Stimulated activated CD8-positive, alpha-beta memory T cell treated with anti-CD3 and anti-CD28 coated beads, Interleukin-15, amount 100 ng/mL, for 1 hour (primary cell): ENCODE measurements around the gene OR8D2.

Experiments
- DNase-seq: peaks from one replicate; pipeline ENCODE4 v3.0.0-alpha.2; 2020; ENCODE audit warnings: low read depth

Gene OR8D2, protein sequence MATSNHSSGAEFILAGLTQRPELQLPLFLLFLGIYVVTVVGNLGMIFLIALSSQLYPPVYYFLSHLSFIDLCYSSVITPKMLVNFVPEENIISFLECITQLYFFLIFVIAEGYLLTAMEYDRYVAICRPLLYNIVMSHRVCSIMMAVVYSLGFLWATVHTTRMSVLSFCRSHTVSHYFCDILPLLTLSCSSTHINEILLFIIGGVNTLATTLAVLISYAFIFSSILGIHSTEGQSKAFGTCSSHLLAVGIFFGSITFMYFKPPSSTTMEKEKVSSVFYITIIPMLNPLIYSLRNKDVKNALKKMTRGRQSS

DNA sequence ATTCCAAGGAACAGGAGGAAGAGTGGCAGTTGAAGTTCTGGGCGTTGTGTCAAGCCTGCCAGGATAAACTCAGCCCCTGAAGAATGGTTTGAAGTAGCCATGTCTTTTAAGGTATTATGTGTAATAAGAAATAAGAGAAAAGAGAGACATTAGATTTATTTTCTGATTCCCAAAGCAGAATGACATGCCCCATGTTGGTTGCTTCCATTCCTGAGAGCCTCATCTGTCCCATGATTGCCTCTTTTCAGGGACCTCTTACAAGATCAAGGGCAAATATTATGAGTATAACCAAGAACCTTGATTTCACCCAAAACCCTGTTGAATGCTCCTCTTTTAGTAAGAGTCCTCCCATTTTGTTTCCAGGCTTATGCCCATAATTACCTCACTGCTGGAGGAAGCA is at the start of gene OR8D2:
TSS of gene OR8D2 (minus strand) at position 101 of the 400 bp plus-strand sequence. CDS start at position 101, 0 bp downstream.
- DNase-seq = no peak

DNA sequence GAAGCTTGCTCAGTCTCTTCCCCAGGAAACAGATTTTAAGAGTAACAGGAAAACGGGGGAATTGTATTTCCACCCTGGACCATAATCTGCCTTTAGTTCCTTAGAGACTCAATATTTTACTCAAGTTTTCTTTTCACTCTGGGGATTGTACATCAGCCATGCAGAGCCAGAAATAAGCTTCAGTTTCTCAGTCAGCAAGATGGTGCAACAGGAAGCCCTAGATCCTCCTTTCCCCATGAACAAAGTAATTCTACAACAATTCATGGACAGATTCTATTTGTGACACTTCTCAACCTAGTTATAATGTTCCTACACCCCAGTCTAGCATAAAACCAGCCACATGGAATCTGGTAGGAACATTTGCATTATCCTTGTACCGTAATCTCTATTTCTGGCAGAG is 39.6 kb upstream of the OR8D2 start:
- no peak for DNase-seq

DNA sequence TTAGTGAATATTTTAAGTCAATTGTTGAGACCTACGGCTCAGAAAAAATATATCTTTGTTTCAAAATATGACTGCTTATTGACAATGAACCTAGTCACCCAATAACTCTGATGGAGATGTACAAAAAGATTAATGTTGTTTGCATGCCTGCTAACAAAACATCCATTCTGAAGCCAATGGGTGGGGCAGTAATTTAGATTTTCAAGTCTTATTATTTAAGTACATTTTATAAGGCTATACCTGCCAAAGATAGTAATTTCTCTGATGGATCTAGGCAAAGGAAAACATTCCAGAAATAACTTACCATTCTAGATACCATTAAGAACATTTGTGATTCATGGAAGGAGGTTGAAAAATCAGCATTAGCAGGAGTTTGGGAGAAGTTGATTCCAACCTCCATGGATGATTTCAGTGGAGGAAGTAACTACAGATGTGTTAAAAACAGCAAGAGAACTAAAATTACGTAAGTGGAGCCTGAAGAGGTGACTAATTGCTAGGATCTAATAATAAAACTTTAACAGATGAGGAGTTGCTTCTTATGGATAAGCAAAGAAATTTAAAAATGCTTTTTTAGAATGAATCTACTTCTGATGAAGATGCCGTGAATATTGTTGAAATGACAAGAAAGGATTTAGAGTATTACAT is 26.4 kb upstream of the OR8D2 start:
- no peak for DNase-seq

DNA sequence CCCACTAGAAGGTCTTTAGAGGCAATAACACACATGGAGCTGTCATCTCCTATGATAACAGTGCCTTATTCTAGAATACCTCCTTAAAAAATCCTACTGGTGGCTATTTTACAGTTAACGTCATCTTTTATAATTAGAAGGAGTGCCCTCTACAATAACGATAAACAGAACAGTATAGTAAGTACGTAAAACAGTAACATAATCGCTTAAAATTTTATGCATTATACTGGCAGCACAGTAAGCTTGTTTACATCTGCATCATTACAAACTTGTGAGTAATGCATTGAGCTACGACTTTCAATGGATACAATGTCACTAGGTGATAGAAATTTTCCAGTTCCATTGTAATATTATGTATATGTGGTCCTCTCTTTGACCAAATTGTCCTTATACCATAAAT is 24.3 kb upstream of the OR8D2 start:
- no peak for DNase-seq

DNA sequence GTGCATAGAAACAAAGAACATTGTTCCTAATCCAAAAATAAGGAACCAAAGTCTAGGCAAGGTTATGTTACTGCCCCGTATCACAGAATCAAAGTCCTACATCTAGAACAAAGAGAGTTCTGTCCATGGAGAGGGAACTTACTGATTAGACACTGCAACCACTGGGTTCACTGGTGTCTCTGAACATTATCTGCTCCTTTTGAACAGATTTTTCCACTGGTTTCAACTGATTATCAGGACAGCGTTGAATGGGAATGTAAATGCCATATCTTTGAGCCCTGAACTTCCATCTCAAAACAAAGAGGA is 20.1 kb upstream of the OR8D2 start:
- no peak for DNase-seq

DNA sequence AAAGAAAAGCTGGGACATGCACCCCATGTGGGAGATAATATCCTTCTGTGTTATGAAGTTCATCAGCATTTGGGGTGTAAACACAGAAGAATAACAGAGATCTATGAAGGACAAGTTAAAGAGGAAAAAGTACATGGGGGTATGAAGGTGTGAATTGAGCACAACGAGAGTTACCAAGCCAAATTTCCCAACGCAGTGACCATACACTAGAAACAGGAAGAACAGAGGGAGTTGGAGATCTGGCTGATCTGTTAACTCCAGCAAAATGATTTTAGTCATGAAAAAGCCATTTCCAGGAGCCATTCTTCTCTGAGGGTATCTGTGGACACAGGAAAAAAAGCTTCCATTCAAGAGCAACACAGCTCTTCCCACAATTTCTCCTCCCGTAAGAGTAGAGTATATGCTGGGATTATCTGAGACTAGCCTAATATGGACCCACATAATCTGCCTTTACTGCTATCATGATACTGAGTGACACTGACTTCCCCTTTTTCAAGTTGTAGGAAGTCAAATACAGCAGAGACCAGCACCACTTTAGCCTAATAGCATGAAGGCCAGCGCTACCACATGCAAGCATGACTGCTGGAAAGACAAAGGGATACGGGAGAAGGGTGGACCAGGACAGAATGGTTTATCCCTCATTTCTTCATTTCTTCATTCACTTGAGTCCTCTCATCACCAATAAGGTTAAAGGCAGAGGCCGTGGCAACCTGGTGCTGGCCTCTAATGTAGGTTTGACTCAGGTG is 19.6 kb upstream of the OR8D2 start:
- no peak for DNase-seq

DNA sequence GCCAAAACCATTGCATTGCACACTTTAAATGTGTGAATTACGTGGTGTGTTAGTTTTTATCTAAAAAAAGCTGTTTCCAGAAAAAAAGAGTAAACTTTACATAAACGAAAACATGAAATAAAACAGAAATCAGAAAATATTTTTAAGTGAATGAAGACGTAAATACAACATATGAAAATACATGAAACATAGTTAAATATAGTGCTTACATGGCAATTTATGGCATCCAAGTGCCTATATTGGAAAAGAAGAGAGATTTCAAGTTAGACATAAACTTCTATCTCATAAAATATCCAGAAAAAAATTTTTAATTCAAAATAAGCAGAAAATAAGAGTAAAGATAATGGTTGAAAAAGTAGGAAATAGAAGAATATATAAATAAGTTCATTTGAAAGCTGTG is 11.9 kb upstream of the OR8D2 start:
- no peak for DNase-seq

DNA sequence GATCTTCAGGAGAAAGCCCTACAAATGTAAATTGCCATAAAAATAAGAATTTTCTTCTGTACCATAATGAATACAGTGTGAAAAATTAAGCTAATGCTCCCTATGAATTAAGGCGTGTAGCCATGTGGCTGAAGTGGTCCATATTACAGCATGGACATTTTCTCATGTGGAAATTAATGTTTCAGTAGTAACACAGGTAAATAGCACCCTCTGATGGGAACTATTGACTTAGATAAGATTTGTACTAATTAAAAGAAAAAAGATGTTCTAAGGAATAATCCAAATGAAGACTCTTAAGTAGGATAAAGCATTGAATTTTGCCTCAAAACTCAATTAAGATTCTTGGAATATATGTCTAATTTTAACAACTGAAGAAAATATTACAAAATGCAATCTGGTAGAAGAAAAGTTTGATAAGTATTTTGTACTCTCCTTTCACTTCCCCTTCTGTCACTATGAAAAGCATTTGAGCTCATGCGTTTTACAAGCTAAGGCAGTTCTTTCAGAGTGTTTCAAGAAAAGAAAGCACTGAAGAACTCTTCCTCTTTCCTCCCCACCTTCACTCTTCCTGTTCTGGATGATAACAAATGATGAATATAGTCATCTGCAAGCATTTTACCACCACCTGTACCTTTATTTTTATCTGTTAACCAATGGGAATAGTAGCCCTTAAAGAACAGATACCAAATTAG is 9.9 kb upstream of the OR8D2 start:
- DNase-seq = no peak

DNA sequence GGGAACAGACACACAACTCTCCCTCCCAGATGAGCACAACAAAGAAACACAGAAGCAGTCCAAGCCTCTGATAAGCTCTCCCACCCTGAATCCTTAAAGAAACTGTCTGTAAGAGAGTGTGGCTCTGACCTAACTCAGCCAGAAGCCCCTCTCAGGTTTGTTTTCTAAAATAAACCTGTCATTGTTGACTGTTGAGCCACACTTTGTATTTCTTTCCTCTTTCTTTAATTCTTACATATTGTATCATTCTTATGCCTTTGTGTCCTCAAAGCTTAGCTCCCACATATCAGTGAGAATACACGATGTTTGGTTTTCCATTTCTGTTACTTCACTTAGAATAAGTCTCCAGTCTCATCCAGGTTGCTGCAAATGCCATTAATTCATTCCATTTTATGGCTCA is 7.8 kb upstream of the OR8D2 start:
- no peak for DNase-seq

DNA sequence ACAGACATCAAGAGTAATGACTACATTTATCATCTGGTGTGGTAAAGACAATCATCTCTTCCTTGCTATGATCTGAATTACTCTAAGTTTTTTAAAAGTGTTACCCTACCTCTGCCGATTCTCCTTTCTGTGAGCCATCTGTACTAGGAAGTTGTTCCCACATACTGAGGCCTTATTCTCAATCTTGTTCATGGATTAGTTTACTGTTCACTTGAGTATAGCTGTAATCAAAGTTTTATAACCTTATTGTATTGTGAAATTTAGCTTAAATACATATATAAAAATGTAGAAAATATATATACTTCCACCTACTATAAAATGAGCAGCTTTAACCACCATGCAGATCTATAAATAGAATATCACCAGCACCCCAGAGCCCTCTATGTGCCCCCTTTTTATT is 2.4 kb upstream of the OR8D2 start:
- DNase-seq = no peak

DNA sequence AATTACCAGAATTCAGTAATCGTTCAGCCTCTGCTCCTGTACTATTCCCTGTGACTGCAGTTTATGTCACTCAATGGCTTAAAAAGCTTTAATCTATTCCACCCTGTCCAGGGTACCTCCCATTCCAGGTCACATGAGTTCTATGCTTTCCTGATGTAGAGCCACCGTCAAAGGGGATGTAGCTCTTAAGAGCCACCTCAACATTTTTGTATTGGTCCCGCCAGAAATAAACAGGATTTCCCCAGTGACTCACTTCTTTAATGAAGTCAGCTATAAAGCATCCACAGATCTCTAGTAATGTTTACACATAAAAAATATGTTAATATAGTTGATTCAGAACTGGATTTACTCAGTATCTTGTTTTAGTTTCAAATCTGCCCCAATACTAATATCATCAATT is 4.9 kb downstream of the OR8D2 start:
- DNase-seq = no peak

DNA sequence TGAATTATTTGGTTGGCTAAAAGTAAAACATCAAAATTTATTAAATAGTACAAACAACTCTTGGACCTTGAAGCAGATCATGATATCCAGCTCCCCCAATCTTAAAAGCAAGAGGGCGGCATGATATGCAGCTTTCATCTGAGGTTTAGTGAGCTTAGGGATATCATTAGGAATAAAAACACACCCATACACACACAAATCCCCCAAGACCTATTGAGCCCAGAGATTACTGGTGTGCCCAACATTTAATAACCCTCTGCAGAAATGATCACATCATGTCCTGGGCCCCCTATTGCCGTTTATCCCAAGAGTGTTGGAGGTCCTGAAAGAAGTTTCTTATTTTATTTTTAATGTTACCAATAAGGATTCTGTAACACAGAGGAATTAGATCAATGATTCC is 6.1 kb downstream of the OR8D2 start, which contains the start of gene OR8D1:
TSS of gene OR8D1 (minus strand) at position 101 of the 400 bp plus-strand sequence. CDS start 3,183 bp downstream, outside the sequence.
- no peak for DNase-seq

DNA sequence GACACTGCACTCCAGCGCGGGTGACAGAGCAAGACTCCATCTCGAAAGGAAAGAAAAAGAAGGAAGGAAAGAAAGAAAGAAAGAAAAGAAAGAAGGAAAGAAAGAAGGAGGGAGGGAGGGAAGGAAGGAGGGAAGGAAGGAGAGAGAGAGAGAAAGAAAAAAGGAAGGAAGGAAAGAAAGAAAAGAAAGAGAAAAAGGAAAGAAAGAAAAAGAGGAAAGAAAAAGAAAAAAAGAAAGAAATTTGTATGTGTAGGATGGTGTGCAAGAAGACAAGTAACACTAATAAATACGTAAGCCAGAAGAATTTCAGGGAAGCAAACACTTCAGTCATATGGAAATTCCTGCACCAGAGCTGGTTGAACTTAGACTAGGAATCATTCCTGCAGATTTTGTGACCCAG is 6.9 kb downstream of the OR8D2 start:
- DNase-seq = no peak

DNA sequence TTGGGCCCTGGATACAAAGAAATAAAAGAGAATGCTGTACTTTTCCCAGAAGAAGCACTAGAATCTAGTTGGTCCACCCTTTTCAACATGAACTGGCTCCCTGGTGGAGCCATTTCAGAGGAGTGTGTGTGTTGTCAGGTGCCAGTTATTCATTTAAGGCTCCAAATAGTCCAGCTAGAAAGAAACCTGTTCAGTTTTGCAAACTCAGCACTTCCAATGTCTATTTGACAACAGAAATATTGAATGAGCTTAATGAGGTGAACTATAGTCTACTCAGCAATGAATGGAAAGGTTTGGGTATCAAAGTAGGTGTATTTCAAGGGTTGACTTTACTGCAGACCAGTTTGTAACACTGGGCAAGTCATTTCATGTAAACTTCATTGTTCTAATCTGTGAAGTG is 8.3 kb downstream of the OR8D2 start:
- DNase-seq = no peak

DNA sequence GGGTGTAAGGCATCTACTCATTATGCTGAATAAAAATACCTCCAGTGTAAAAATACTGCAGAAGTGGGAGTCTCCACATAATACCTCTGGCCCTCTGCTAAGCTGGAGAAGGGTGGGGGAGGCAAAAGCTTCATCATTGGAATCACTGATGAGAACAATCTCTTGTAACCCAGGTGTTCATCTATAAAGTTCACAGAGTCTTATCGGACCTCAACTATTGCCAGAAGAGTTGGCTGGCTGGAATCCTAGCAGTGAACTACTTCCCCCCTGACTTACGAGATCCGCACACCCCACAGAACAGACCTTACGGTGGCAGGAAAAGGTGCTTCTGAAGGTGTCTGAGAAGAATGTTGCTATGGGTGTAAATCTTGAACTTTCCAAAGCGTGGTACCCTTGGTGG is 8.7 kb downstream of the OR8D2 start:
- DNase-seq = no peak

DNA sequence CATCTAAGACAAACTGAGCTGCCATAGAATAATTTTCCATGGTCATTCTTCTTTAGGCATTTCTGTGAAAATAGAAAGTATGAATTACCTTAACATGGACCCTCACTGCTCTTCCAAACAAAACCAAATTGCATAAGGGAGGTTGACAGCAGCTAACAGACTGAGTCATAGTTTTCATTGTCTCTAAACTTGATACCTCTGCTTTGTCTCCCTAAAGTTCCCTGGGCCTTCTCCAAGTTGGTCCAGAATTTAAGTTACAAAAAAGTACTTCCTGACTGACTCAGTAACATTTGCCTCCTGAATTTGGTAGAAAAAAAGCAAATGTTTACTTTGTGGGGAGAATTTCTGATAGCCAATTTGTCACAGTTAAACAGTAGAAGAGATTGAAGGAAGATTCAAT is 9.3 kb downstream of the OR8D2 start:
- DNase-seq = no peak

DNA sequence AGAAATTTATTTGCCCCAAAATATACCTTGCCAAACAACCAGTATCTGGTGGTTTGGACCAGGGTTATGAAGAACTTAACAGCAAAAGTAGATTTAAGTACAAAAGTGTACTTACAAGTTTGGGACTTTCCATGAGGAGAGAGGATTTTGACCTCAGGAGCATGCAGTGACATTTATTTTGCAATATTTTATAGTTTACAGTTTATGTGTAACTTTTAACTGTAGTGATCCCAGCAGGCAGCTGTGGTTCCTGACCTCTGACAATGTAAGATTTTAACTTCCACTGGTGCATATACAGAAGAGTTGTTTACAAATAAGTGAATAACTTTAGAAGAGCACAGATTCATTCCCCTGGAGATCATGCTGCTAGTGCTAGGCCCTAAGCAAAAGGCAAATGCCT is 12.9 kb downstream of the OR8D2 start:
- DNase-seq = no peak

DNA sequence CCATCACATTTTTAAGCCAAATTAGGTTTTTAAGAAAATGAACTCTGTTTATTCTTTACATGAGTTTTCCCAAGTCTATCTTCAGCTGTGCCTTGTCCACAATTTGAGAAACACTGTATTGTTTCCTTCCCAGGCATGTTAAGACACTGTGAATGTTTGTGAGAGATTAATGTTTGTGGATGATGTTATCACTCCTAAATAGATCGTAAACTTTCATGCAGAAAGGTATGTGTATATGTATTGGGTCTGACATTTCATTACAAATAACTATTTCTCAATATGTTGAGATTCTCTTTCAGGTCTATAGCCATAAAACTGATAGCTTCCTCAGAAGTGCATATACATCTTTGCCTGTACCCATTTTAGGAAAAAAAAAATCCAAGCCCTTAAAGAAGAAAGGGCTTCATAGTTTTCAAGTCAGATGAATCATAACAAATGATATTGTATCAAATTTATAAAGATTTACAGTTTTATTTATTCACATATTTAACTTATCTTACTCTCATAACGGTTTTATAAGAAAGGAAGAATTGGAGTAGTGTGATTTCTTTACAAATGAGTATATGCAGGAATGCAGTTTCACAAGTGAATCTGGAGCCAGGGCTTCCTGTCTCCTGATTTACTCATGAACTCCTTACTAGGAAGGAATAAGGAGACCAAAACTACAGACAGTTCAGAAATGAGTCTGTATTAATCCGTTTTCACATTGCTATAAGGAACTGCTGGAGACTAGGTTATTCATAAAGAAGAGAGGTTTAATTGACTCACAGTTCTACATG is 17.5 kb downstream of the OR8D2 start:
- DNase-seq = no peak

DNA sequence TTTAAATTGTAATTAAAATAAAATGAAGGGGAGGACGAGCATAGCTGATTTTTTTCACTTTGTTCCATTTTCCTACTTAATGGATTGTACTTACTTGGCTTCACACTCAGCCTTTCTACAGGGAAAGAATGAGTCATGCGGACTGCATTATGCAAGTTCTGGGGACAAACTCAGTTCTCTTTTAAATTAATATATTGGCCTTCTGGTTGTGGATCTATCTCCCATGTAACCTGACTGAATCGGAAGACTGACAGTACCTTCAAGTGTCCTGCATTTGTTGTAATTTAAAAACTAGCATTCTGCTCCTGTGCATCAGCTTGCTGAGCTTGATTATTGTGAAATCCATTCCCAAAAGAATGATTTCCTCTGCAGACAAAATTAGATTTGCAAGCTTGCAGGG is 18.4 kb downstream of the OR8D2 start:
- no peak for DNase-seq

DNA sequence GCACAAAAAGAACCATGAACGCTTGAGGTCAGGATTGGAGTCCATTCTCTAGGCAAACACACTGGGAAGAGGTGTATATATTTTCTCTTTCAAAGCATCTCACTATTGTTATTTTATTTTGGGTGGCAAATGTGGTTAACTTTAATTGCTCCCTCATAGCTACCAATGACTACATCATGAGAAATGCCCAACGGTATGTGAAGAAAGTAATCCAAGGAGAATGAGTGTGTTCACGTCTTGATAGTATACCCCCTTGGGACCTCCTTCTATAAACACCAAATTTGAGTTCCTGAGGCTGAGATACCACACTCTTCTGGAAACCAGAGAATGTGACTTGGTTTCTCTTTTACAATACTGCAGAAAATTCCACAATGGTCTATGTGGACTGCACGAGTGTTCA is 22.1 kb downstream of the OR8D2 start:
- no peak for DNase-seq

DNA sequence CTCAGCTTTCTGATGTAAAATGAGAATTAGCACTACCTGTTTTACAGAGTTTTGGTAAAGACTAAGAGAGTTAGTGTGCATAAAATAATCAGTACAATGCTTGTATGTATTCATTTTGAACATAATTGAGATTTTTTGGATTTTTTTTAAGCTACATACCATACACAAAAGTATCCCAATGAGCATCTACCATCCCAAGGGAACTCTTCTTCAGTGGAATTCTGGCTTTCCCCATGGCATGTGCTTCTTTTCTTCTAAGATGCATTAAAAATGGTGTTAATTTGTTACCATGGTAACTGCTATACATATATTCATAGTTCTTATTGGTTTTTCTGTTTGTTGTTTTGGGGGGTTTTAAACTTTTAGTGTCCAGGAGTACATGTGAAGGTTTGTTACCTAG is 24.0 kb downstream of the OR8D2 start:
- no peak for DNase-seq

DNA sequence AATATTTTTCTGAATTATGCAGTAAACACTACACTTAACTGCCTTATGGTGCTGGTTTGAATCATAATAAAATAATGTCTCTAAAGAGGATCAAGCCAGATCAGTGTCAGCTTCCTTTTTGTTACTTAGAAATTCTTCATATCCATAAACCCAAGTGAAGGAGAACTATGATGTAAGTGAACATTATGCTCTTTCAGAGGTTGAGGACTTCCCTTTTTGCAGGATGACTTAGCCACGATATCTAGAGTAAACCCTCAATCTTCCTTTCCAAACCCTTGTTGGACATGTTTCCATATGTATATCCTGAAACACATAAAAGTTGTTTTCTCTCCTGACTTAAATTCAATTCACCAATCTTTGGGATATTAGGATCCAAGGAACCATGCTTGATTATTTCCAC is 25.3 kb downstream of the OR8D2 start:
- no peak for DNase-seq
